ENCODE data around the gene LTBR.
A peak's percentile ranks its signal among the peaks of the same experiment; 100 is the strongest.

LTBR gene

DNA sequence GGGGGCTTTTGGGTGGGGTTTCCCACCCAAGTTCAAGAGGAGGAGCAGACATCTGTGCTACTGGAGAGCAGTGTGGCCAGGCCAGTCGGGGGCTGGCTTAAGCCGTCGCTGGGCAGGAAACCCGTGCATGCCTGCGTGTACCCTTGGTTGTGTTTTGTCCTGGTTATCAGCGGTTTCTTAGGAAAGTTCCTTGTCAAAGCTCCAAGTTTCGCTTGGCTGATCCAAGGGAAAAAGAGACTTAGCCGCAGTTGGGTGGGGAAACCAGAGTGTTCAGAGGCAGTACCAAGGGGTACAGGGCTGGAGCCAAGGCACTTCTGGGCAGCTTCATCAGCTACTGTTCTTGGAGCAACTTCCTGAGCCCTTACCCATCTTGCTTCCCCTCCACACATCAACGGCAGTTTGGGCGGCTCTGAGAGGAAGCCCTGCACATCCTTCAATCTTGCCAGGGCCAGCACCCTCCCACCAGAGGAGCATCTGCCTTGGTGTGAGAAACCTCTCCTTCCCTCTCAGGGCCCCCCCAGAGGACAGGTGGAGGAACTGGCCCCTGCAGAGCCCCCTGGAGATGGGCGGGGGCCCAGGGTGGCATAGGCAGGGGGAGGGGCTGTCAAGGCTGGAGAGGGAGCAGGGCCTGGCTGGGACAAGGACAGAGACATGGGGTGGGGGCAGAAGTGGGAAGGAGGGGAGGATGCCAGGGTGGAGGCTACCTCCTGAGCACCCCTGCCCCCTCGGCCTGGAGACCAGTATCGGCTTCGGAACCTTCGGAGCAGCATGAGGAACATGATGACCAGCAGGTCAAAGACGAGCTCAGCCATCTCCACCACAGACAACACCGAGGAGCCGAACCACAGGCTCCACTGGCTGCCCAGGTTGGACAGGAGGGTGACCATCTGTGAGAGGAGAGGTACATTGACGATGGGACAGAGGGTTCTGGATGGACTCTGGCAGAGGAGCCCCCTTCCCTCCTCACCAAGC lies 36.3 kb upstream of the LTBR start:
- no peaks in the 10 kb centered on the region for H3K36me3 ChIP-seq (ENCODE audit: control insufficient read depth in 2 of 2, insufficient read depth in 2 of 2, low read length in 2 of 2)
- no peak overlapping the region for H3K9ac ChIP-seq (ENCODE audit: low read length in 2 of 2)
- peaks cover 43% of the 10 kb centered on the region for H3K4me1 ChIP-seq (ENCODE audit: control insufficient read depth, insufficient read depth, low read length)
- peak overlapping the region in 1 of 2 donors; percentile 40 for H3K4me3 ChIP-seq (ENCODE audit: low read length in 2 of 2)
- peak overlapping the region; percentile 79 for H3K27ac ChIP-seq (ENCODE audit: low read length)
- no peaks in the 10 kb centered on the region for H3K9me3 ChIP-seq (ENCODE audit: control insufficient read depth in 2 of 2, low read length in 2 of 2)
- no peaks in the 10 kb centered on the region for H3K27me3 ChIP-seq (ENCODE audit: control insufficient read depth in 1 of 2, insufficient read depth in 2 of 2, low read length in 2 of 2)

DNA sequence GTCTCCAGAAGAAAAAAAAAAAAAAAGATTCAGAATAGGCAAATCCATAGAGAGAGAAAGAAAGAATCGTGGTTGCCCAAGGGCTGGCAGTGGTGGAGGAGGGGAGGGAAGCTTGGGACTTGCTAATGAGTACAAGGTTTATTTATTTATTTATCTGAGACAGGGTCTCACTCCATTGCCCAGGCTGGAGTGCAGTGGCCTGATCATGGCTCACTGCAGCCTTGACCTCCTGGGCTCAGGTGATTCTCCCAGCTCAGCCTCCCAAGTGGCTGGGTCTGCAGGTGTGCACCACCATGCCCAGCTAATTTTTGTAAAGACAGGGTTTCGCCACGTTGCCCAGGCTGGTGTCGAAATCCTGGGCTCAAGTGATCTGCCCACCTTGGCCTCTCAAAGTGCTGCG lies 32.3 kb upstream of the LTBR start:
- Histone ChIP-seq H3K27ac (ENCODE audit: low read length) (no peak overlapping the region), H3K9me3 (ENCODE audit: control insufficient read depth in 2 of 2, low read length in 2 of 2) (no peaks in the 10 kb centered on the region), H3K4me3 (ENCODE audit: low read length in 2 of 2) (no peak overlapping the region), H3K9ac (ENCODE audit: low read length in 2 of 2) (no peak overlapping the region), H3K27me3 (ENCODE audit: control insufficient read depth in 1 of 2, insufficient read depth in 2 of 2, low read length in 2 of 2) (no peaks in the 10 kb centered on the region), H3K36me3 (ENCODE audit: control insufficient read depth in 2 of 2, insufficient read depth in 2 of 2, low read length in 2 of 2) (no peaks in the 10 kb centered on the region), H3K4me1 (ENCODE audit: control insufficient read depth, insufficient read depth, low read length) (peaks cover 18% of the 10 kb centered on the region)

DNA sequence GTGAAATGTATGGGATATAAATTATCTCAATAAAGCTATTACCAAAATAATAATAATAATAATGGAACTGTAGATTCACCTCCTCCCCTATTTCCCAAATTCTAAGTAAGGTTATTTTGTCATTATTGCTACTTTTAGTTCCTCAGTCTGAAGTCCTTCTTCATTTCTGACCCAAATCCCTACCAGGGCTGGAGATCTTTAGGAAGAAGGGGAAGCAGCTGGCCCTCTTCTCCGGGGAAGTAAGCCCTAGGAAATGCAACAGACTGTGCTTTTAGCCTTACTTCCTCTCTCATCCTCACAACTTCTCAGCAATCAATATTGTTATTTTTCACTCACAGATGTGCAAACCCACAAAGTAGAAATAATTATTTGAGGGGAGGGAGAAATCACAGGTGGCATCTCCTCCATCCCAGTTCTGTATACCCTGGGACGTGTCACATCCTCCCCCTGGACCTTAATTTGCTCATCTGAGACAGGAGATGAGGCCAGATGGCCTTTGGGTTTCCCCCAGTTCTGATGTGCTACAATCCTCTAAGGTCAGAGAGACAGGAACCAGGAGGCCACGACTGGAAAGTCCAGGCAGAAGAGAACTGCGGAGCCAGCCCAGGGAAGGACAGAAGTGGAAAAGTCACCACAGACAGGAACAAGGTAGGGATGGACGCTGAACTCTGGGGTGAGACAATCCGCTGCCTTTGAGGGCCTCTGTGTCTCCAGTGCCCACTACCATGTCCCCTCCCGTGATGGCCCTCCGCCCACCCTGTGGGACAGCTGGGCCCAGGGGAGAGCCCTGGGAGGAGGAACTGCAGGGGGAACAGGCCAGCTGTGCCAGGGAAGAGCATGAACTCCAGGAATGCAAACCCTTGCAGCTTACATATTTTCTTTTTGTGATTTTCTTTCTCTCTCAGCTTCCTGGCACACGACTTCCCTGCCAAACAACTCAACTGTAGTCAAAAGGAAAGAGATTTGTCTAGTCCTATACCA lies 31.5 kb upstream of the LTBR start:
- no peaks in the 10 kb centered on the region for H3K36me3 ChIP-seq (ENCODE audit: control insufficient read depth in 2 of 2, insufficient read depth in 2 of 2, low read length in 2 of 2)
- peaks cover 9% of the 10 kb centered on the region for H3K4me1 ChIP-seq (ENCODE audit: control insufficient read depth, insufficient read depth, low read length)
- no peak overlapping the region for H3K27ac ChIP-seq (ENCODE audit: low read length)
- no peak overlapping the region for H3K4me3 ChIP-seq (ENCODE audit: low read length in 2 of 2)
- H3K27me3 ChIP-seq (ENCODE audit: control insufficient read depth in 1 of 2, insufficient read depth in 2 of 2, low read length in 2 of 2) = no peaks in the 10 kb centered on the region
- no peaks in the 10 kb centered on the region for H3K9me3 ChIP-seq (ENCODE audit: control insufficient read depth in 2 of 2, low read length in 2 of 2)
- H3K9ac ChIP-seq (ENCODE audit: low read length in 2 of 2) = no peak overlapping the region

DNA sequence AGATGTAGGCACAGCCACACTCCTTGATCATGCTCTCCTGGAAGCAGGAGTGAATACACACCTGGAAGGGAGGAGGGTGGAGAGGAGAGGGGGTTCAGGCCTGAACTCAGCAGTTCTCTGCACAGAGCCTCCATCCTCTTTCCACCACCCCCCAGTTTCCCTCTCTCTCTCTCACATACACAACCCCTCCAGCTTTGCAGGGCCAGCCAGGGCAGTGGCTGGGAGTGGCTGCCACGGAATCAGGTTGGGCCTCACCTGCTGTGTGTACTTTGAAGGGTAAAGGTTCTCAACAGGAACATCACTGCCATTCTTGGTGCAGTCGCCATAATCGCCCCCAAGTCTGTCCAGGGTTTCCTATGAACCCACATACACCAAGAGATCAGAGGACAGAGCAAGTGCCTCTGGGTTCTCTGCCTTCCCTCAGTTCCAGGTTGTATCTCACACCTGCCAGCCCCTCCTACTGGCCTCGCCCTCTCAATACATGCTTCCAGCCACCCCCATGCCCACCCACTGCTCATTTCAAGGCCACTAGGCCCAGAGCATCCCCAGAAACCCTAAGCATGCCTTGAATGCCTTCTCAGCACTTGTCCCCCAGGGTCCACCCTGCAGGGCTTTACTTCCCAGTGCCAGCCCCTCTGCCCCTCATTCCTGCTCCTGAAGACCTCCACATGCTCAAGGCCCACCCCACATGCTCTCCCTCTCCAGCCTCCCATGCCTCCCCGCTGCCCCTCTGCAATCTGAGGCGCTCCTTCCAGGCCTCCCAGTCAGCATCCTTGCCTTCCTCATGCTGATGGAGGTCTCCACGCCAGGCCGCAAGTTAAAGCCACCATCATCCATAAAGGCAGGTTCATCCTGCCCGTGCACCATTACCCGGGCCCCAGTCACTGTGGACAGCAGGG lies 29.2 kb upstream of the LTBR start:
- no peaks in the 10 kb centered on the region for H3K36me3 ChIP-seq (ENCODE audit: control insufficient read depth in 2 of 2, insufficient read depth in 2 of 2, low read length in 2 of 2)
- no peaks in the 10 kb centered on the region for H3K27me3 ChIP-seq (ENCODE audit: control insufficient read depth in 1 of 2, insufficient read depth in 2 of 2, low read length in 2 of 2)
- H3K4me1 ChIP-seq (ENCODE audit: control insufficient read depth, insufficient read depth, low read length) = peaks cover 5% of the 10 kb centered on the region
- H3K27ac ChIP-seq (ENCODE audit: low read length) = no peak overlapping the region
- no peak overlapping the region for H3K9ac ChIP-seq (ENCODE audit: low read length in 2 of 2)
- H3K9me3 ChIP-seq (ENCODE audit: control insufficient read depth in 2 of 2, low read length in 2 of 2) = no peaks in the 10 kb centered on the region
- no peak overlapping the region for H3K4me3 ChIP-seq (ENCODE audit: low read length in 2 of 2)

DNA sequence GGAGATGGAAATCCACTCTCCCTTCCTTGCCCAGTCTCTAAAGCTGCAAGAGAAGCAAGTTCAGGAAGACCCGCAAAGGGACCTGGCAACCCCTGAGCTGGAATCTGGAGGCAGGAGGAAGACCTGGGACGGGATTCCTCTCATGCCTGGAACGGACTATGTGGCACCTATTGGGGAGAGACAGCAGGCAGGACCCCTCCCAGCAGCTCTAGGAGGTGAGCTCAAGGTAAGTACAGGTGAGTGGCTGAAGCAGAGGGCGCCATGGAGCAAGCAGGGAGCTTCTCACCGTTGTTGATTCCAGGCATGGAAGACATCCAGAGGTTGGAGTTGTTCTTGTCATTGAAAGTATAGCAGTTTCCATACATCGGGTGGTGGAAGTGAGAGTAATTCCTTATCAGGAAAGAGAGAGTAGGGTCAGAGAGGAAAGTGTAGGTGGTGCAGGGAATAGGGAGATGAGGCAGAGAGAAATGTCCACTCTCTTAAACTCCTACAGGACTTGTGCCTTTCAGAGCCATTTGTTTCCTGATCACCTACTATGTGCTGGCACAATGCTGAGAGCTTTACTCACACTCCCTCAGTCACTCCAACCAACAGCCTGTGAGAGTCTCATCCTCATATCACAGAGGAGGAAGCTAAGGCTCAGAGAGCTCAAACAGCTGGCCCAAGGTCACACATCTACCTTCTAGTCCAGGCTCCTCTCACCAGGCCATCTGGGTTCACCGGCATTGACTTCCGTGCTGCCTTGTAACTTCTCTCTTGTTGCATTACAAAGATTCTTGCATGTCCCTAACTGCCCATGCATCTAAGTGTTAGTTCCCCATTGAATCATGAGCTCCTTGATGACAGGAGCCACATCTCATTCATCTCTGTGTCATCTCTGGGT lies 28.2 kb upstream of the LTBR start:
- Histone ChIP-seq H3K27ac (ENCODE audit: low read length) (no peak overlapping the region), H3K4me3 (ENCODE audit: low read length in 2 of 2) (no peak overlapping the region), H3K9me3 (ENCODE audit: control insufficient read depth in 2 of 2, low read length in 2 of 2) (no peaks in the 10 kb centered on the region), H3K4me1 (ENCODE audit: control insufficient read depth, insufficient read depth, low read length) (peaks cover 10% of the 10 kb centered on the region), H3K27me3 (ENCODE audit: control insufficient read depth in 1 of 2, insufficient read depth in 2 of 2, low read length in 2 of 2) (no peaks in the 10 kb centered on the region), H3K36me3 (ENCODE audit: control insufficient read depth in 2 of 2, insufficient read depth in 2 of 2, low read length in 2 of 2) (no peaks in the 10 kb centered on the region), H3K9ac (ENCODE audit: low read length in 2 of 2) (no peak overlapping the region)

DNA sequence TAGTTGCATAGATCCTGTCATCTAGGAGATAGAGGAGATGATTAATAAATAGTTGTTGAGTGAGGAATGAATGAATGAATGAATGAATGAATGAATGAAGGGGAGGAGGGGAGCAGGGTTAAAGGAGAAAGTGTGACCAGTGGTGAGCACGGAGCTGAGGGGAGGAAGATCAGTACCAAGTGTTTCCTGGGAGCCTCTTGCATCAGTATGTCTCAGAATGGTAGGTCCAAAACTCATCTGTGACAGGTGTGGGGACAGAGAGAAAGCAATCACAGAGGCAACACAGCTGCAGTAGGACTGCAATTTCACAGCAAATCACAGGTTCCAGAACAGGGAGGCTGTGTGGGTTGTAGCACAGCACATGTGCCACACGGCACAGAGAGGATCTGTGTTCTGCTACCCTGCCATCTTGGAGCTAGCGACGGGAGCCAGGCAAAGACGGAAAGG lies 27.6 kb upstream of the LTBR start:
- Histone ChIP-seq H3K27me3 (ENCODE audit: control insufficient read depth in 1 of 2, insufficient read depth in 2 of 2, low read length in 2 of 2) (no peaks in the 10 kb centered on the region), H3K9me3 (ENCODE audit: control insufficient read depth in 2 of 2, low read length in 2 of 2) (no peaks in the 10 kb centered on the region), H3K4me1 (ENCODE audit: control insufficient read depth, insufficient read depth, low read length) (peaks cover 11% of the 10 kb centered on the region), H3K4me3 (ENCODE audit: low read length in 2 of 2) (no peak overlapping the region), H3K36me3 (ENCODE audit: control insufficient read depth in 2 of 2, insufficient read depth in 2 of 2, low read length in 2 of 2) (no peaks in the 10 kb centered on the region), H3K27ac (ENCODE audit: low read length) (no peak overlapping the region), H3K9ac (ENCODE audit: low read length in 2 of 2) (no peak overlapping the region)

DNA sequence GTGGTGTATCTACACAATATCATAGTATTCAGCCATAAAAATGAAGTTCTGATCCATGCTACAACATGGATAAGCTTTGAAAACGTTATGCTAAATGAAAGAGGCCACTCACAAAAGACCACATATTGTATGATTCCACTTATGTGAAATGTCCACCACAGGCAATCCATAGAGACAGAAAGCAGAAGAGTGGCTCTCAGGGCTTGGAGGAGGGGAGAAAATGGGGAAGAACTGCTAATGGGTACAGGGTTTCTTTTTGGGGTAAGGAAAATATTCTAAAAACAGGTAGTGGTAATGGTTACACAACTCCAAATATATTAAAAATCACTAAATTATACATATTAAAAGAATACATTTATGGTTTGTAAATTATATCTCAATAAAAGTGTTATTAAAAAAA lies 25.1 kb upstream of the LTBR start:
- no peaks in the 10 kb centered on the region for H3K9me3 ChIP-seq (ENCODE audit: control insufficient read depth in 2 of 2, low read length in 2 of 2)
- H3K36me3 ChIP-seq (ENCODE audit: control insufficient read depth in 2 of 2, insufficient read depth in 2 of 2, low read length in 2 of 2) = no peaks in the 10 kb centered on the region
- no peak overlapping the region for H3K4me3 ChIP-seq (ENCODE audit: low read length in 2 of 2)
- H3K4me1 ChIP-seq (ENCODE audit: control insufficient read depth, insufficient read depth, low read length) = peaks cover 18% of the 10 kb centered on the region
- no peaks in the 10 kb centered on the region for H3K27me3 ChIP-seq (ENCODE audit: control insufficient read depth in 1 of 2, insufficient read depth in 2 of 2, low read length in 2 of 2)
- H3K27ac ChIP-seq (ENCODE audit: low read length) = no peak overlapping the region
- no peak overlapping the region for H3K9ac ChIP-seq (ENCODE audit: low read length in 2 of 2)

DNA sequence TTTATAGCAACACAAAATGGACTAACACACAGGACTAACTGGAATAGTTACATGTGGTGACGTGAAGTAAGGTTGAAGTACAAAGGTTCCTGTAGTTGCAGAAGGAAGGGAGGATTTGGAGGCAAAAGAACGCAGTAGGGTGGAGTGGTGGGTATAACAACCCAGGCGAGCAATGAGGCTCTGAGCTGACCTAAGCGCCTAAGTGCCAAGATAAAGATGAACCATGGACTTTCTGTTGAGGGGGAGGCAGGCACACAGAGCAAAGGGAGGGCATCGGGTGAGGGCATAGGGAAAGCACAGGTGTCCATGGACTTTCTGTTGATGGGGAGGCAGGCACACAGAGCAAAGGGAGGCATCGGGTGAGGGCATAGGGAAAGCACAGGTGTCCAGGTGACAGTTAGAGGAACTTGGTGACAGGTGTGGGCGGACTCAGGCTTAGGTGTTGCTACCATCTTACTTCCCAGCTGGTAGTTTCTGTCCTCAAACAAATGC lies 23.8 kb upstream of the LTBR start:
- no peak overlapping the region for H3K27ac ChIP-seq (ENCODE audit: low read length)
- H3K4me1 ChIP-seq (ENCODE audit: control insufficient read depth, insufficient read depth, low read length) = peaks cover 19% of the 10 kb centered on the region
- no peak overlapping the region for H3K9ac ChIP-seq (ENCODE audit: low read length in 2 of 2)
- no peaks in the 10 kb centered on the region for H3K27me3 ChIP-seq (ENCODE audit: control insufficient read depth in 1 of 2, insufficient read depth in 2 of 2, low read length in 2 of 2)
- no peak overlapping the region for H3K4me3 ChIP-seq (ENCODE audit: low read length in 2 of 2)
- no peaks in the 10 kb centered on the region for H3K9me3 ChIP-seq (ENCODE audit: control insufficient read depth in 2 of 2, low read length in 2 of 2)
- no peaks in the 10 kb centered on the region for H3K36me3 ChIP-seq (ENCODE audit: control insufficient read depth in 2 of 2, insufficient read depth in 2 of 2, low read length in 2 of 2)

DNA sequence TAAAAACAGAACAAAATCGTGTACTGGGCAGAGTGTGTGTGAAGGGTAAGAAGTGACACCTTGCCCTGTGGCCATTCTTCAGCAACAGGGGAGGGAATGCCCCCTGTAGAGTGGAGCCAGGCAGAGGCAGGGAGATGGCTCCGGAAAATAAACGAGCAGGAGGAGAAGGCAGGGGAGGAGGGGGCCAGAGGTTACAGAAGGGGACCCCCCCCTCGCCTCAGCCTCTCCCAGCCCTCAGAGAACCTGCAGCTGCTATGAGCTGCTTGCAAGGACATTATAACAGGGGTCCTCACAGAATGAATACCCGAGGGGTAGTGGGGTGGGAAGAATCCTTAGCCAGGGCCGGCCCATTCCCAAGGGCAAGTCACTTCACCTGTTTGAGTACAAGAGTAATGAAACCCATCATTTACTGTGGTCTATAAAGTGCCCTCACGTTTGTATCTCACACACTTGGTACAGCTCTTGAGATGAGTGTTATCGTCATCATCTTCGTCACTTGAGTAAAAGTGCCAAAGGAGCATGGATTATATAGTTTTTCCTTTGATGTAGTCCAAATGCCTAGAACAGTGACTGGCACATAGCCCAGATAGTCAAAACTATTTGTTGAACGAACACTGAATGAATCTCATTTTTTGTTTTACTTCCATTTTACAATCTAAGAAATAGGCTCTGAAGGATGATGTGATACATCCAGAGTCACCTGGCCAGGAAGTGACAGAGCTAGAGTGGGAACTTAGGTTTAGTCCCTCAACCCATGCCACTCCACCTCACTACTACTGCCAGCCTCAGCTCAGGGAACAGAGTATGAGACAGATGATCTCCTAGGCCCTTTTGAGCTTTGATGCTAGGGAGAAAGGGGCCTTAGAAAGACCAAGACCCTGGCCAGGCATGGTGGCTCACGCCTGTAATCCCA lies 23.1 kb upstream of the LTBR start:
- H3K9ac ChIP-seq (ENCODE audit: low read length in 2 of 2) = no peak overlapping the region
- no peaks in the 10 kb centered on the region for H3K36me3 ChIP-seq (ENCODE audit: control insufficient read depth in 2 of 2, insufficient read depth in 2 of 2, low read length in 2 of 2)
- H3K27ac ChIP-seq (ENCODE audit: low read length) = no peak overlapping the region
- peaks cover 19% of the 10 kb centered on the region for H3K4me1 ChIP-seq (ENCODE audit: control insufficient read depth, insufficient read depth, low read length)
- H3K4me3 ChIP-seq (ENCODE audit: low read length in 2 of 2) = no peak overlapping the region
- H3K27me3 ChIP-seq (ENCODE audit: control insufficient read depth in 1 of 2, insufficient read depth in 2 of 2, low read length in 2 of 2) = no peaks in the 10 kb centered on the region
- no peaks in the 10 kb centered on the region for H3K9me3 ChIP-seq (ENCODE audit: control insufficient read depth in 2 of 2, low read length in 2 of 2)

Data from stomach smooth muscle (tissue), 2 donors.